ENCODE results near the gene SYPL1.

GRCh38 chr7:106140406-106141173 is 28.5 kb upstream of the SYPL1 start:
- TF ChIP-seq CTCF (IDR thresholded peaks at IDR 0.05) (no peak), POLR2AphosphoS5 (IDR thresholded peaks at IDR 0.05) (no peak), POLR2A (IDR thresholded peaks at IDR 0.05) (no peak)

Measured in prostate gland (tissue), 2 donors.